Astrocyte of the cerebellum (primary cell): ENCODE data around the gene PRDX3.
"Not testable (repeated sequence)": the region's sequence is repeated elsewhere in the genome, so short reads cannot be mapped to it uniquely, and the experiment has no call there.

ENCODE experiments used
- DNase-seq: peaks from one replicate; pipeline ENCODE4 v3.0.0-alpha.2; 2011; ENCODE audit warnings: low read depth
- H3K4me3 ChIP-seq: 2 replicates; pipeline ENCODE4 v1.5.1; 2011; ENCODE audit warnings: mild to moderate bottlenecking, low read depth, low read length, moderate library complexity
- in situ Hi-C: cut with HindIII; loops from 2 replicates; pipeline ENCODE4 v1.10.0; 2017; ENCODE audit warnings: low sequenced_read_pairs
- TF ChIP-seq, protein P1 (sequence below): IDR thresholded peaks from 2 replicates; pipeline ENCODE4 v1.5.1; 2012; ENCODE audit warnings: low read length, low read depth, moderate library complexity, mild to moderate bottlenecking; ENCODE audit errors: missing control alignments

Gene PRDX3

DNA sequence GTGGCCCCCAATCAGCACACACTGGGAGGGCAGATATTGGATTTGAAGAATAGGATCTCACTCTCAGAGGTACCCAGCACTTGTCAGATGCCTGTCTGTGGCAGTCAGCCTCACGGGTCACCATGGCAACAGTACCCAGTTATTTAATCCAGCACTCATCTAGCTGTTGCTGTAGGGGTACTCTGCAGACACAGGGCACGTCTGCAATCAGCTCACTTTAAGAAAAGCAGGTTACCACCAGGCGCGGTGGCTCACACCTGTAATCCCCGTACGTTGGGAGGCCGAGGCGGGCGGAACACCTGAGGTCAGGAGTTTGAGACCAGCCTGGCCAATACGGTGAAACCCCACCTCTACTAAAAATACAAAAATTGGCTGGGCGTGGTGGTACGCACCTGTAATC lies 25.0 kb downstream of the PRDX3 start:
- no peak for DNase-seq
- H3K4me3 ChIP-seq, result no peak overlapping the region
- TF ChIP-seq, protein P1, sequence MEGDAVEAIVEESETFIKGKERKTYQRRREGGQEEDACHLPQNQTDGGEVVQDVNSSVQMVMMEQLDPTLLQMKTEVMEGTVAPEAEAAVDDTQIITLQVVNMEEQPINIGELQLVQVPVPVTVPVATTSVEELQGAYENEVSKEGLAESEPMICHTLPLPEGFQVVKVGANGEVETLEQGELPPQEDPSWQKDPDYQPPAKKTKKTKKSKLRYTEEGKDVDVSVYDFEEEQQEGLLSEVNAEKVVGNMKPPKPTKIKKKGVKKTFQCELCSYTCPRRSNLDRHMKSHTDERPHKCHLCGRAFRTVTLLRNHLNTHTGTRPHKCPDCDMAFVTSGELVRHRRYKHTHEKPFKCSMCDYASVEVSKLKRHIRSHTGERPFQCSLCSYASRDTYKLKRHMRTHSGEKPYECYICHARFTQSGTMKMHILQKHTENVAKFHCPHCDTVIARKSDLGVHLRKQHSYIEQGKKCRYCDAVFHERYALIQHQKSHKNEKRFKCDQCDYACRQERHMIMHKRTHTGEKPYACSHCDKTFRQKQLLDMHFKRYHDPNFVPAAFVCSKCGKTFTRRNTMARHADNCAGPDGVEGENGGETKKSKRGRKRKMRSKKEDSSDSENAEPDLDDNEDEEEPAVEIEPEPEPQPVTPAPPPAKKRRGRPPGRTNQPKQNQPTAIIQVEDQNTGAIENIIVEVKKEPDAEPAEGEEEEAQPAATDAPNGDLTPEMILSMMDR, result no peak
- in situ Hi-C loops, result no loop called here

DNA sequence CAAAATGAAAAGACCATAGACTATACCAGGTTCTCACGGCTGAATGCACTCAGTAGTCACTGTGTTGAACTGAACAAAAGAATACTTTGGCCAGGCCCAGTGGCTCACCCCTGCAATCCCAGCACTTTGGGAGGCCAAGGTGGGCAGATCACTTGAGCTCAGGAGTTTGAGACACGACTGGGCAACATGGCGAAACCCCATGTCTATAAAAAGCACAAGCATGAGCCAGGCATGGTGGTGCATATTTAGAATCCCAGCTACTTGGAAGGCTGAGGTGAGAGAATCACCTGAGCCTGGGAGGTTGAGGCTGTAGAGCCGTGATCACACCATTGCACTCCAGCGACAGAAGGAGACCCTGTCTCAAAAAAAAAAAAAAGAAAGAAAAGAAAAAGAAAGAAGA lies 25.6 kb downstream of the PRDX3 start:
- in situ Hi-C loops, result no loop called here
- TF ChIP-seq, protein P1, result no peak
- no peak overlapping the region for H3K4me3 ChIP-seq
- no peak for DNase-seq

DNA sequence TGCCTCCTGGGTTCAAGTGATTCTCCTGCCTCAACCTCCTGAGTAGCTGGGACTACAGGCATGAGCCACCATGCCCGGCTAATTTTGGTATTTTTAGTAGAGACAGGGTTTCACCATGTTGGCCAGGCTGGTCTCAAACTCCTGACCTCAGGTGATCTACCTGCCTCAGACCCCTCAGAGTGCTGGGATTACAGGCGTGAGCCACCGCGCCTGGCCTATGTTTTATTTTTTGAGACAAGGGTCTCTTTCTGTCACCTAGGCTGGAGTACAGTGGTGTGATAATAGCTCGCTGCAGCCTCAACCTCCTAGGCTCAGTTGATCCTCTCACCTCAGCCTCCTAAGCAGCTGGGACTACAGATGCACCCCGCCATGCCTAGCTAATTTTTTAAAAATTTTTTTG lies 27.0 kb downstream of the PRDX3 start:
- in situ Hi-C loops, H3K4me3 ChIP-seq, DNase-seq: not testable (repeated sequence)

DNA sequence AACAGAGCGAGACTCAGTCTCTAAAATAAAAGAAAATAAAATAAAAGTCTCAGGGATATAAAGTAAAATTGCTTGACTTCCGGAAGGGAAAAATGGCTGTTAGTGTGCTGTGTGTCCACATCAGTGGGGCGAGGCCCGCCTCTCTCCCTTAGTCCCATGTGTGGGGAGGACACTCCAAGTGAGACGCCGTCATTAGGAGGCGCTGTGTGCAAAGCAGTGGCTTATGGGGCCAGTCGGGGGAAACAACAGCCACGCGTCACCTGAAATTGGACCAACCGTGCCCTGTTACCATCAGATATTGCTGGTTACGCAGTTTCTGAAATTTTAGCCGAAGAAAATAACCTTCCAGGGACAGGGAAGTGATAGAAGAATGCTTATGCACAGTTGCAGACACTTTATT lies 28.9 kb downstream of the PRDX3 start:
- TF ChIP-seq, protein P1, result no peak
- DNase-seq, result no peak
- in situ Hi-C loops, result no loop called here
- H3K4me3 ChIP-seq, result no peak overlapping the region

DNA sequence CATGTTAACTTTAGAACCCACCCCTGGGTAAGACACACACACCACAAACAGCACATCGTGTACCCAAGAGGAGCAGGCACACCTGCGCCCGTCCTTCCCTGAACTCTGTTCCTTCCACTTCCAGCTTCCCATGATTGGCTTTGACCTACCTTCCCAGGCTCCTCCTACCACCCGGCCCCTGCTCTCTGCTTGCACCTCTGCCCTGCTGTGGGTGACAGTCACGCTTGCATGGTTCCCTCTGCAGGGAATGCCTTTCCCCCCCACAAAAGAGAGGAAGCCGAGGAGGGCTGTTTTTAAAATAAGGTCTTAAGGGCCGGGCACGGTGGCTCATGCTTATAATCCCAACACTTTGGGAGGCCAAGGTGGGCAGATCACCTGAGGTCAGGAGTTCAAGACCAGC lies 29.5 kb downstream of the PRDX3 start:
- in situ Hi-C loops, result no loop called here
- TF ChIP-seq, protein P1, result no peak
- H3K4me3 ChIP-seq, result no peak overlapping the region

DNA sequence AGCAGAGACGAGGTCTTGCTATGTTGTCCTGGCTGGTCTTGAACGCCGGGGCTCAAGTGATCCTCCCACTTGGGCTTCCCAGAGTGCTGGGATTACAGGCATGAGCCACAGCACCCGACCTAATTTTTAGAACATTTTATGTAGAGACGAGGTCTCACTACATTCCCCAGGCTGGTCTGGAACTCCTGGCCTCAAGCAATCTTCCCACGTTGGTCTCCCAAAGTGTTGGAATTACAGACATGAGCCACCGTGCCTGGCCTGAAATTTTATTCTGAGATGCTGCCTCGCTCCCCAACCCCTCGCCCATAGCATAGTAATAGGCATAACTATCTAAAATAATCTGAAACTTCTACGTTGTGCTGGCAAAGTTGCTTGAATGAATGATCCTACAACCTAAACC lies 35.0 kb downstream of the PRDX3 start:
- in situ Hi-C loops, result no loop called here
- DNase-seq, result no peak
- TF ChIP-seq, protein P1, result no peak
- H3K4me3 ChIP-seq, result no peak overlapping the region

More for the DNA sequence above, 29.5 kb downstream of the PRDX3 start:
- no peak for DNase-seq

DNA sequence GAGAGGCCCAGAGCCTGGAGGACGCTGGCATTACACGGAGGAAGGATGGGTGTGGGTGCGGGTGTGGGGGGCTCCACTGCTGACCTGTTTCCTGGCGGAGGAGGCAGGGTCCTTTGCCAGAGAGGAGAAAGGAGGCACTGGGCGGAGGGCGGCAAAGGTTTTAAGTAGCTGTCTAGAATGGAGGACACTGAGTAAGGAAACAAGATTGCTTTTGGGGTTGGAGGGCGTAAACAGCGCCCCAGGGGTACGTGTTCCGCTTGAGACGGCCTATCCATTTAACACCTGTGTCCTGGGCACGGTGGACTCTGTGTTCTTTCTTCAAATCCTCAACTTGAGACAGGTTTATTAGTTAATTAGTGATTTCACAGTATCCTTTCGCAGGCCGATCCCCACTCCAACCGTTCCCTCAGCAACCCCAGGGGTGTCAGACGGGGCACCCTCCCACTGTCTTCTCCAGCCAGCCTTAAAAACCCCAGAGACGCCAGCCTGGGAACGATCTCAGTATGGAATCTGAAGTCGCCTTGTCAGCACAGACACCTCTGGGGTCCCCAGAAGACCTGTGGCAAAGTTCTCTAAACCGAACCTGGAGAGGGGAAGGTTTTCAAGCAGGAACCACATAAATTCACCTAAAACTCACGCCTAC lies 37.9 kb downstream of the PRDX3 start:
- TF ChIP-seq, protein P1, result no peak
- no peak overlapping the region for H3K4me3 ChIP-seq
- in situ Hi-C loops, result no loop called here
- DNase-seq, result no peak
